K562 (cell line): ENCODE data around the gene DAAM1. TPM values are rescaled to one million over a fixed set of nuclear protein-coding genes. Genes with fewer than 3 reads are reported as not detected.

ENCODE experiments used
- ATAC-seq: fragments of 200-7000 bp; cut with Tn5 transposase; 3 replicates; pipeline ENCODE4 v1.9.1; 2020; ENCODE audit warnings: moderate library complexity
- BruUV-seq: library from RNA; stranded (reverse); fragments of 400-500 nt; replicated peaks from 2 replicates; lab custom pipeline; 2021; lab: Mats Ljungman, UMichigan
- CTCF ChIA-PET: fragments of 300-600 bp; formaldehyde crosslinking; extraction: SDS; loops from one replicate; lab custom pipeline; 2021; ENCODE audit warnings: low intra/inter-chr PET ratio; lab: Yijun Ruan, JAX
- POLR2A ChIA-PET: fragments of 300-600, 350-650 bp; sonication (Branson Sonifier 250); formaldehyde crosslinking; extraction: SDS; loops from one replicate; lab custom pipeline; 2021; ENCODE audit warnings: antibody characterized with exemption, inconsistent platforms; lab: Yijun Ruan, JAX
- DNase-seq, 4 experiments: peaks; one replicate each; pipeline versions ENCODE4 v3.0.0 to v3.0.0-alpha.2; 2011 to 2018; ENCODE audit warnings: low spot score in 3 of 4, mixed read lengths in 3 of 4; ENCODE audit errors: extremely low read depth in 1 of 4
- FAIRE-seq: peaks from 2 replicates; lab custom pipeline; 2011; peaks lifted over from hg19 to GRCh38; lab: Jason Lieb, UNC
- H2AFZ ChIP-seq: 2 replicates; pipeline ENCODE4 v1.6.0; 2011; ENCODE audit warnings: low read depth, low read length, control low read depth, inconsistent platforms
- H3K27ac ChIP-seq: fragments of 200-600 bp; 3 replicates; pipeline ENCODE4 v1.8.0; 2011; ENCODE audit warnings: low read depth, mild to moderate bottlenecking, control low read depth, inconsistent platforms, low read length, moderate library complexity, mixed read lengths; ENCODE audit errors: extremely low read depth
- H3K27me3 ChIP-seq, 2 experiments: fragments of 300-600 bp in 1 of 2; 2 replicates in 1 of 2; 3 replicates in 1 of 2; pipeline versions ENCODE4 v1.6.0 to v1.8.0; 2011; ENCODE audit warnings: inconsistent platforms in 2 of 2, low read length in 2 of 2, mild to moderate bottlenecking in 1 of 2, mixed read lengths in 1 of 2, moderate library complexity in 1 of 2; ENCODE audit not compliant: control insufficient read depth in 2 of 2, insufficient read depth in 2 of 2
- H3K36me3 ChIP-seq: fragments of 300-600 bp; 3 replicates; pipeline ENCODE4 v1.8.0; 2011; ENCODE audit warnings: mild to moderate bottlenecking, low read length, inconsistent platforms; ENCODE audit not compliant: control insufficient read depth, insufficient read depth
- H3K4me1 ChIP-seq, 2 experiments: fragments of 200-600 bp in 1 of 2; replicated peaks in 1 of 2; 2 replicates in 1 of 2; 3 replicates in 1 of 2; pipeline versions ENCODE4 v1.5.1 to v1.8.0; 2011; ENCODE audit warnings: inconsistent platforms in 2 of 2, low read length in 2 of 2, mild to moderate bottlenecking in 1 of 2, mixed read lengths in 1 of 2, moderate library complexity in 1 of 2; ENCODE audit not compliant: control insufficient read depth in 2 of 2, insufficient read depth in 2 of 2
- H3K4me2 ChIP-seq: 2 replicates; pipeline ENCODE4 v1.6.1; 2011; ENCODE audit warnings: low read length, control low read depth, inconsistent platforms, mixed read lengths; ENCODE audit not compliant: insufficient read depth
- H3K4me3 ChIP-seq: fragments of 200-600 bp; sonication (generic), shearing (Covaris generic); 2 replicates; pipeline ENCODE4 v1.5.1; 2016; ENCODE audit warnings: control low read depth, inconsistent platforms
- H3K79me2 ChIP-seq: fragments of 200-600 bp; 3 replicates; pipeline ENCODE4 v1.8.0; 2011; ENCODE audit warnings: low read length, inconsistent platforms; ENCODE audit not compliant: control insufficient read depth, insufficient read depth
- H3K9ac ChIP-seq, 2 experiments: 2 replicates each; pipeline versions ENCODE4 v1.6.0 to v1.6.1; 2011; ENCODE audit warnings: low read depth in 2 of 2, low read length in 2 of 2, control low read depth in 1 of 2, inconsistent platforms in 1 of 2, mild to moderate bottlenecking in 1 of 2, mixed read lengths in 1 of 2; ENCODE audit not compliant: insufficient read depth in 1 of 2
- H3K9me1 ChIP-seq: one replicate; pipeline ENCODE4 v1.6.0; 2011; ENCODE audit warnings: inconsistent platforms, mild to moderate bottlenecking, low read length, moderate library complexity; ENCODE audit not compliant: control insufficient read depth, insufficient read depth
- H3K9me3 ChIP-seq: replicated peaks from 2 replicates; pipeline ENCODE4 v1.5.1; 2011; ENCODE audit warnings: low read depth, low read length, inconsistent platforms; ENCODE audit not compliant: control insufficient read depth, insufficient read depth
- H4K20me1 ChIP-seq: replicated peaks from 2 replicates; pipeline ENCODE4 v1.6.1; 2011; ENCODE audit warnings: low read length, inconsistent platforms, mixed read lengths; ENCODE audit not compliant: control insufficient read depth, insufficient read depth
- CBFA2T3 ChIP-seq: fragments of 450-650 bp; IDR thresholded peaks from 2 replicates; pipeline ENCODE4 v1.6.1; 2017
- GATA2 ChIP-seq: sonication (generic); formaldehyde crosslinking; IDR thresholded peaks from 2 replicates; pipeline ENCODE4 v1.4.0; 2020; ENCODE audit warnings: mild to moderate bottlenecking, missing genetic modification reagents
- HNRNPL ChIP-seq: fragments of 200-400 bp; formaldehyde crosslinking; IDR thresholded peaks from 2 replicates; pipeline ENCODE4 v1.6.1; 2017; ENCODE audit warnings: low read depth, mild to moderate bottlenecking, low read length
- KLF6 ChIP-seq: fragments of 250-450 bp; sonication (Bioruptor Pico); IDR thresholded peaks from 2 replicates; pipeline ENCODE4 v1.4.0; 2020; ENCODE audit warnings: mild to moderate bottlenecking, moderate library complexity, borderline replicate concordance
- LEF1 ChIP-seq: fragments of 450-650 bp; IDR thresholded peaks from 2 replicates; pipeline ENCODE4 v1.6.1; 2016; ENCODE audit warnings: mild to moderate bottlenecking
- MEIS2 ChIP-seq: fragments of 450-650 bp; IDR thresholded peaks from 2 replicates; pipeline ENCODE4 v1.6.1; 2014; ENCODE audit warnings: mild to moderate bottlenecking; ENCODE audit not compliant: partially characterized antibody
- MTA2 ChIP-seq: fragments of 450-650 bp; IDR thresholded peaks from 2 replicates; pipeline ENCODE4 v1.6.1; 2016; ENCODE audit warnings: low read depth
- NR2C2 ChIP-seq, 2 experiments: fragments of 200-800 bp in 1 of 2; sonication (Bioruptor generic) in 1 of 2; sonication (generic) in 1 of 2; formaldehyde crosslinking in 1 of 2; IDR thresholded peaks; 2 replicates each; pipeline versions ENCODE4 v1.6.1 to v1.8.0; 2016 to 2022; ENCODE audit warnings: mild to moderate bottlenecking in 1 of 2, missing compliant biosample characterization in 1 of 2, missing genetic modification characterization in 1 of 2, missing genetic modification reagents in 1 of 2
- NR3C1 ChIP-seq: sonication (generic); formaldehyde crosslinking; IDR thresholded peaks from 2 replicates; pipeline ENCODE4 v1.8.1; 2022; ENCODE audit warnings: missing genetic modification reagents
- POLR2A ChIP-seq: fragments of 450-650 bp; conservative IDR thresholded peaks from 2 replicates; pipeline ENCODE4 v1.6.1; 2016
- PTBP1 ChIP-seq: fragments of 200-400 bp; formaldehyde crosslinking; IDR thresholded peaks from 2 replicates; pipeline ENCODE4 v1.6.1; 2017; ENCODE audit warnings: low read depth, low read length
- RNF219 ChIP-seq: fragments of 250-450 bp; sonication (Bioruptor Pico); IDR thresholded peaks from 2 replicates; pipeline ENCODE4 v1.5.0; 2022; ENCODE audit warnings: mild to moderate bottlenecking
- SMARCC2 ChIP-seq: fragments of 450-650 bp; IDR thresholded peaks from 2 replicates; pipeline ENCODE4 v1.6.1; 2017; ENCODE audit warnings: antibody characterized with exemption, moderate library complexity, mild to moderate bottlenecking, low read depth
- SP2 ChIP-seq: IDR thresholded peaks from 2 replicates; pipeline ENCODE4 v1.6.1; 2011; ENCODE audit warnings: mild to moderate bottlenecking, low read depth, low read length, moderate library complexity; ENCODE audit not compliant: poor library complexity, severe bottlenecking; ENCODE audit errors: extremely low read depth
- SRSF7 ChIP-seq: fragments of 200-400 bp; formaldehyde crosslinking; optimal IDR thresholded peaks from 2 replicates; pipeline ENCODE3; 2017; ENCODE audit warnings: mild to moderate bottlenecking, low read depth, low read length
- SRSF9 ChIP-seq: fragments of 200-400 bp; formaldehyde crosslinking; IDR thresholded peaks from 2 replicates; pipeline ENCODE4 v1.6.1; 2017; ENCODE audit warnings: low read depth, low read length, borderline replicate concordance
- TEAD4 ChIP-seq, 2 experiments: sonication (generic) in 1 of 2; formaldehyde crosslinking in 1 of 2; IDR thresholded peaks; 2 replicates each; pipeline versions ENCODE4 v1.6.1 to v1.8.0; 2012 to 2022; ENCODE audit warnings: borderline replicate concordance in 1 of 2, inconsistent platforms in 1 of 2, low read length in 1 of 2, mild to moderate bottlenecking in 1 of 2, missing genetic modification reagents in 1 of 2
- TRIM24 ChIP-seq, 2 experiments: fragments of 450-650 bp; IDR thresholded peaks; 2 replicates each; pipeline ENCODE4 v1.6.1; 2016
- ZNF3 ChIP-seq: fragments of 250-450 bp; sonication (Bioruptor Pico); IDR thresholded peaks from 2 replicates; pipeline ENCODE4 v1.5.0; 2021; ENCODE audit warnings: mild to moderate bottlenecking, moderate library complexity
- ZNF384 ChIP-seq: IDR thresholded peaks from 2 replicates; pipeline ENCODE4 v1.6.1; 2012; ENCODE audit warnings: low read depth, low read length, improper control_type of control experiment
- ZZZ3 ChIP-seq: fragments of 450-650 bp; IDR thresholded peaks from 2 replicates; pipeline ENCODE4 v1.6.1; 2016; ENCODE audit warnings: antibody characterized with exemption, mild to moderate bottlenecking, moderate library complexity
- in situ Hi-C: fragments of 300-500 bp; cut with MboI; formaldehyde crosslinking; loops from 4 replicates; pipeline ENCODE4 v1.15.0; 2018; ENCODE audit warnings: inconsistent platforms, mixed read lengths
- intact Hi-C: fragments of 100-400 bp; cut with micrococcal nuclease; formaldehyde crosslinking; loops from 2 replicates; pipeline ENCODE4 v1.14.2; 2022
- polyA plus RNA-seq, 8 experiments: library from polyadenylated mRNA; depleted of rRNA in 4 of 8; stranded (reverse) in 5 of 8; unstranded in 3 of 8; fragments of >200 nt; fragmentation: Nextera tagmentation in 2 of 8; fragmentation: Illumina TruSeq in 1 of 8; extraction: Ambion mirVana in 2 of 8; extraction: Trizol in 1 of 8; gene quantifications; 2 replicates each; pipeline versions ENCODE4 v1.2.1 to v1.2.3, GENCODE V29; 2011 to 2014; ENCODE audit warnings: inconsistent platforms in 1 of 8, missing spikeins in 1 of 8
- total RNA-seq, 7 experiments: library from RNA; depleted of rRNA in 6 of 7; stranded (reverse); fragments of >200 nt in 6 of 7; fragmentation: Illumina TruSeq in 2 of 7; extraction: Trizol in 2 of 7; gene quantifications; 2 replicates each; pipeline versions ENCODE4 v1.2.1 to v1.2.3, GENCODE V29; 2011 to 2021; ENCODE audit warnings: low replicate concordance in 1 of 7
- TF ChIP-seq, protein P1 (sequence below): fragments of 450-650 bp; conservative IDR thresholded peaks from 2 replicates; pipeline ENCODE4 v1.6.1; 2016; ENCODE audit warnings: missing genetic modification characterization, low read depth, mild to moderate bottlenecking, missing compliant biosample characterization, moderate library complexity

DAAM1 gene
- total and polyA plus RNA-seq, 9 of the 15 experiments (the other 6 are each of a cell fraction or from before 2014, with no cell fraction given) = 3.6 to 11.6 (median 6.7) TPM

DNA sequence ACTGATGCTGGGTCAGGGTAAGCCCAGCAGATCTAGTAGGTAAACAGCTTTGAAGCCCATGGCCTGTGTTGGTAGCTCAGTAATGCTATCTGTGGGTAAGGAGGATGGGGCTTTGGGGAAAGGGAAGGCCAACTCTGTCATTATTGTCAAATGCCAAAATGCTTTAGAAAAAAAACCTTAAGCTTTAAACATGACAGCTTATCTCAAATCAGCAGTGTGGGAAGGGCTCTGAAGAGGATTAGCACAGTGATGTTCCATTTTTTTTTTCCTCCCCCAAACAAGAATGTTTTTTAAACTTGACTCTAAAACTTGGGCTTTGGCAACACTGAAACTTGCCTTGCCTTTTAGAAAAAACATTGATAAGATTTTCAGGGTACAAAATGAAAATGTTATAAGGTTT is 11.7 kb downstream of the DAAM1 start:
- Histone ChIP-seq H4K20me1 (no peaks in the 10 kb centered on the region), H3K4me3 (no peak overlapping the region), H3K9me1 (no peaks in the 10 kb centered on the region), H3K4me2 (peak overlapping the region; percentile 10; the same call in 1 of the 2 replicates), H3K9ac (peak overlapping the region in 1 of 2 experiments; percentile 40; a peak in 1 of 4 replicates), H3K9me3 (no peaks in the 10 kb centered on the region), H3K36me3 (no peaks in the 10 kb centered on the region), H3K27me3 (no peaks in the 10 kb centered on the region), H3K27ac (peak overlapping the region; percentile 7; the same call in 1 of the 3 replicates), H2AFZ (no peak overlapping the region), H3K79me2 (peaks cover 15% of the 10 kb centered on the region; the same call in 2 of the 3 replicates), H3K4me1 (peaks cover 7 to 20% of the 10 kb centered on the region in 2 experiments; a peak in 4 of 5 replicates)
- FAIRE-seq (peak; percentile 92), ATAC-seq (peak; percentile 72), DNase-seq (peak; percentile 11 to 41 (median 30))
- POLR2A ChIA-PET = interaction anchor here (1.1 kb wide), 1 partner anchor 10 kb away, joined by 3 read pairs; no protein-coding TSS in a partner anchor
- CTCF ChIA-PET = no interaction called here
- in situ Hi-C loops (no loop called here), intact Hi-C loops (no loop called here)
- no TSS peak for BruUV-seq
- peak; percentile 38 for TF ChIP-seq CBFA2T3
- TF ChIP-seq KLF6 (CRISPR knock-in tag) = no peak
- no peak for TF ChIP-seq ZNF3 (CRISPR knock-in tag)
- peak; percentile 32; the same call in 1 of the 2 replicates for TF ChIP-seq GATA2
- peak; percentile 64; the same call in 1 of the 2 replicates for TF ChIP-seq LEF1
- no peak for TF ChIP-seq RNF219
- TF ChIP-seq, protein P1, sequence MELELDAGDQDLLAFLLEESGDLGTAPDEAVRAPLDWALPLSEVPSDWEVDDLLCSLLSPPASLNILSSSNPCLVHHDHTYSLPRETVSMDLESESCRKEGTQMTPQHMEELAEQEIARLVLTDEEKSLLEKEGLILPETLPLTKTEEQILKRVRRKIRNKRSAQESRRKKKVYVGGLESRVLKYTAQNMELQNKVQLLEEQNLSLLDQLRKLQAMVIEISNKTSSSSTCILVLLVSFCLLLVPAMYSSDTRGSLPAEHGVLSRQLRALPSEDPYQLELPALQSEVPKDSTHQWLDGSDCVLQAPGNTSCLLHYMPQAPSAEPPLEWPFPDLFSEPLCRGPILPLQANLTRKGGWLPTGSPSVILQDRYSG (tag) = no peak
- TF ChIP-seq MEIS2 = peak; percentile 35
- TF ChIP-seq ZNF384 = peak; percentile 88
- TF ChIP-seq TEAD4 (IDR thresholded peaks at IDR 0.05; ENCODE audit: low read length) = peak; percentile 23; the same call in 1 of the 2 replicates
- no peak for TF ChIP-seq TEAD4 (CRISPR knock-in tag; IDR thresholded peaks at IDR 0.05; ENCODE audit: borderline replicate concordance)
- TF ChIP-seq TRIM24 (IDR thresholded peaks at IDR 0.05) = no peak
- no peak for TF ChIP-seq ZZZ3
- TF ChIP-seq SRSF7 = no peak
- no peak for TF ChIP-seq PTBP1
- no peak for TF ChIP-seq NR3C1 (CRISPR knock-in tag)
- TF ChIP-seq SP2 = no peak
- TF ChIP-seq MTA2 = 0 out of 2 replicates have a peak, but pooled peaks have one; percentile 15
- no peak for TF ChIP-seq NR2C2 (CRISPR knock-in tag; IDR thresholded peaks at IDR 0.05)
- no peak for TF ChIP-seq NR2C2 (tag; IDR thresholded peaks at IDR 0.05)
- TF ChIP-seq HNRNPL = no peak
- 0 out of 2 replicates have a peak, but pooled peaks have one; percentile 30 for TF ChIP-seq SMARCC2
- TF ChIP-seq SRSF9 = no peak
- TF ChIP-seq POLR2A = no peak
